GM23338 (cell line): ENCODE data around the gene TIMM17A. TPM values are rescaled to one million over a fixed set of nuclear protein-coding genes. Genes with fewer than 3 reads are reported as not detected.

Experiments
- ATAC-seq: fragments of 200-7000 bp; cut with Tn5 transposase; 3 replicates; pipeline ENCODE4 v1.9.1; 2020
- DNase-seq: peaks from one replicate; pipeline ENCODE4 v3.0.0-alpha.2; 2015; ENCODE audit warnings: low spot score
- H2AFZ ChIP-seq: fragments of 200-600 bp; sonication (generic); 2 replicates; pipeline ENCODE4 v1.8.0; 2016; ENCODE audit warnings: antibody characterized with exemption, mild to moderate bottlenecking, moderate library complexity
- H3F3A ChIP-seq: fragments of 200-600 bp; sonication (generic); replicated peaks from 2 replicates; pipeline ENCODE4 v1.8.0; 2017; ENCODE audit warnings: antibody characterized with exemption, mixed run types, low read depth
- H3K27ac ChIP-seq: fragments of 200-600 bp; sonication (generic); 2 replicates; pipeline ENCODE4 v1.6.1; 2016; ENCODE audit warnings: low read depth
- H3K27me3 ChIP-seq: fragments of 200-600 bp; sonication (generic); 2 replicates; pipeline ENCODE4 v1.8.0; 2016; ENCODE audit warnings: mild to moderate bottlenecking, mixed run types, moderate library complexity; ENCODE audit not compliant: insufficient read depth
- H3K36me3 ChIP-seq: fragments of 200-600 bp; sonication (generic); 2 replicates; pipeline ENCODE4 v1.8.0; 2016; ENCODE audit warnings: mild to moderate bottlenecking; ENCODE audit not compliant: insufficient read depth
- H3K4me1 ChIP-seq: fragments of 200-600 bp; sonication (generic); 2 replicates; pipeline ENCODE4 v1.8.0; 2016; ENCODE audit warnings: mild to moderate bottlenecking, moderate library complexity; ENCODE audit not compliant: insufficient read depth
- H3K4me2 ChIP-seq: fragments of 200-600 bp; sonication (generic); 2 replicates; pipeline ENCODE4 v1.7.1; 2017; ENCODE audit warnings: mixed run types
- H3K4me3 ChIP-seq: fragments of 200-600 bp; sonication (generic); 2 replicates; pipeline ENCODE4 v1.6.1; 2016; ENCODE audit warnings: mixed run types
- H3K79me2 ChIP-seq: fragments of 200-600 bp; sonication (generic); replicated peaks from 2 replicates; pipeline ENCODE4 v1.8.0; 2017; ENCODE audit warnings: mild to moderate bottlenecking; ENCODE audit not compliant: insufficient read depth
- H3K9me2 ChIP-seq: fragments of 200-600 bp; sonication (generic); 2 replicates; pipeline ENCODE4 v1.8.0; 2017; ENCODE audit not compliant: insufficient read depth
- H4K20me1 ChIP-seq: fragments of 200-600 bp; sonication (generic); replicated peaks from 2 replicates; pipeline ENCODE4 v1.8.0; 2017; ENCODE audit warnings: mild to moderate bottlenecking; ENCODE audit not compliant: insufficient read depth
- H3K27ac Mint-ChIP-seq: 2 replicates; pipeline ENCODE4 v1.8.0; 2020; ENCODE audit warnings: inconsistent platforms, mild to moderate bottlenecking, moderate library complexity, mixed read lengths
- H3K27me3 Mint-ChIP-seq: 3 replicates; pipeline ENCODE4 v1.8.0; 2022; ENCODE audit warnings: low read depth, mild to moderate bottlenecking, moderate library complexity, mixed read lengths, inconsistent platforms; ENCODE audit not compliant: insufficient read depth, poor library complexity
- H3K36me3 Mint-ChIP-seq: 3 replicates; pipeline ENCODE4 v1.8.0; 2021; ENCODE audit warnings: low read depth, mild to moderate bottlenecking, inconsistent platforms, moderate library complexity, mixed read lengths
- H3K4me1 Mint-ChIP-seq: 3 replicates; pipeline ENCODE4 v1.8.0; 2020; ENCODE audit warnings: mild to moderate bottlenecking, inconsistent platforms, mixed read lengths
- H3K4me3 Mint-ChIP-seq: 3 replicates; pipeline ENCODE4 v1.8.0; 2021; ENCODE audit warnings: moderate library complexity, mild to moderate bottlenecking, inconsistent platforms, mixed read lengths
- H3K9me3 Mint-ChIP-seq: 3 replicates; pipeline ENCODE4 v1.8.0; 2020; ENCODE audit warnings: moderate library complexity, mild to moderate bottlenecking, inconsistent platforms, mixed read lengths
- CREB1 ChIP-seq: fragments of 250-450 bp; sonication (Bioruptor Pico); IDR thresholded peaks from 2 replicates; pipeline ENCODE4 v1.5.0; 2020; ENCODE audit warnings: low read depth, mild to moderate bottlenecking, moderate library complexity
- EZH2 ChIP-seq: fragments of 200-600 bp; sonication (generic); IDR thresholded peaks from one replicate; pipeline ENCODE4 v1.8.0; 2017; ENCODE audit warnings: antibody characterized with exemption, mild to moderate bottlenecking, low read depth; ENCODE audit not compliant: unreplicated experiment
- EZH2phosphoT487 ChIP-seq: fragments of 200-600 bp; sonication (generic); IDR thresholded peaks from one replicate; pipeline ENCODE4 v1.8.1; 2018; ENCODE audit warnings: antibody characterized with exemption; ENCODE audit not compliant: unreplicated experiment
- JUNB ChIP-seq: IDR thresholded peaks from one replicate; pipeline ENCODE4 v1.6.1; 2016; ENCODE audit warnings: antibody characterized with exemption; ENCODE audit not compliant: unreplicated experiment
- NANOG ChIP-seq: IDR thresholded peaks from 2 replicates; pipeline ENCODE4 v1.6.1; 2016; ENCODE audit warnings: antibody characterized with exemption, borderline replicate concordance
- POLR2AphosphoS5 ChIP-seq: IDR thresholded peaks from 2 replicates; pipeline ENCODE4 v1.6.1; 2016; ENCODE audit warnings: antibody characterized with exemption, low read depth
- STAT1 ChIP-seq: IDR thresholded peaks from one replicate; pipeline ENCODE4 v1.6.1; 2016; ENCODE audit warnings: antibody characterized with exemption; ENCODE audit not compliant: unreplicated experiment
- ZNF114 ChIP-seq: fragments of 250-450 bp; sonication (Bioruptor Pico); IDR thresholded peaks from 2 replicates; pipeline ENCODE4 v1.5.0; 2020; ENCODE audit warnings: mild to moderate bottlenecking, moderate library complexity
- ZNF331 ChIP-seq: fragments of 250-450 bp; sonication (Bioruptor Pico); IDR thresholded peaks from 2 replicates; pipeline ENCODE4 v1.5.0; 2020; ENCODE audit warnings: low read depth, mild to moderate bottlenecking, moderate library complexity
- polyA plus RNA-seq: library from polyadenylated mRNA; unstranded; fragments of >200 nt; fragmentation: Nextera tagmentation; extraction: Ambion mirVana; gene quantifications from 2 replicates; pipeline ENCODE4 v1.2.1, GENCODE V29; 2016
- total RNA-seq: library from RNA; depleted of rRNA; stranded (reverse); fragments of >200 nt; shearing (Covaris generic); gene quantifications from 2 replicates; pipeline ENCODE4 v1.2.3, GENCODE V29; 2014
- TF ChIP-seq, protein P1 (sequence below): IDR thresholded peaks from 2 replicates; pipeline ENCODE4 v1.6.1; 2016; ENCODE audit warnings: antibody characterized with exemption
- TF ChIP-seq, protein P2 (sequence below): fragments of 250-450 bp; sonication (Bioruptor Pico); IDR thresholded peaks from 2 replicates; pipeline ENCODE4 v1.5.0; 2020; ENCODE audit warnings: mild to moderate bottlenecking, moderate library complexity
- TF ChIP-seq, protein P3 (sequence below), 2 experiments: fragments of 200-600 bp in 1 of 2; sonication (generic) in 1 of 2; conservative IDR thresholded peaks; 2 replicates each; pipeline versions ENCODE4 v1.5.1 to v1.6.1; 2016 to 2017; ENCODE audit warnings: antibody characterized with exemption in 2 of 2, low read depth in 2 of 2, mild to moderate bottlenecking in 2 of 2, moderate library complexity in 1 of 2
- TF ChIP-seq, protein P4 (sequence below): IDR thresholded peaks from one replicate; pipeline ENCODE4 v1.6.1; 2018; ENCODE audit warnings: antibody characterized with exemption; ENCODE audit not compliant: unreplicated experiment

The TIMM17A gene
- total and polyA plus RNA-seq, 2 experiments from 2014 or later = 38.5 to 60.0 TPM

DNA sequence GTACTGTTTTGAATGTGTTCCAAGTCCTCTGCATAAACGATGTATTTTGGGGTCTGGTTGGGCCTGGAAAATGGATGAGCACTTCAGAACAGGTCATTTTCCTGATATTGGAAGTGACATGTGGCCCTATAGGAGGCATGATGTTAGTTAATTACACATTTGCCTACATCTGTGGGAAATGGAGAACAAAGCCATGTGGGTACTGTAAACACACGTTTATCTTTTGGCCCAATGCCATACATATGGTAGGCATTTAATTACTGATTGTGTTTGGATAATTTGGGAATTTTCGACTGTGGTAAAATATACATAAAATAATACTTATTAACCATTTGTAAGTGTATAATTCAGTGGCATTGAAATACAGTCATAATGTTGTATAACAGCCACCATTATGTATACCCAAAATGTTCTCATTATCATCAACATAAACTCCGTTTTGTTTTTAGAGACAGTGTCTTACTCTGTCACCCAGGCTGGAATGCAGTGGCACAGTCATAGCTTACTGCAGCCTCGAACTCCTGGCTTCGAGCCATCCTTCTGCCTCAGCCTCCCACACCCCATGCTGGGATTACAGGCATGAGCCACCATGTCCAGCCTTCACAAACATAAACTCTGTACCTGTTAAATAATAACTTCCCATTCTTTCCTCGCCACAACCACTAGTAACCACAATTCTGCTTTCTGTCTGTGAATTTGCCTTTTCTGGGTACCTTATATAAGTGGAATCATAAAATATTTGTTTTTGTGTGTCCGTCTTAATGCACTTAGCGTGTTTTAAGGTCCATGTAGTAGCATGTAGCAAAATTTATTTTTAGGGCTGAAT lies 15.2 kb downstream of the TIMM17A start:
- H3K4me1 ChIP-seq = no peaks in the 10 kb centered on the region
- DNase-seq = no peak
- H3K4me2 ChIP-seq = no peak overlapping the region
- no peaks in the 10 kb centered on the region for H3K27me3 Mint-ChIP-seq
- H3K36me3 Mint-ChIP-seq = peaks cover 50% of the 10 kb centered on the region
- H3K9me3 Mint-ChIP-seq = no peaks in the 10 kb centered on the region
- peaks cover 38% of the 10 kb centered on the region for H3K36me3 ChIP-seq
- no peaks in the 10 kb centered on the region for H3K9me2 ChIP-seq
- H3F3A ChIP-seq = 0 out of 2 replicates have a peak, but pooled peaks cover 5% of the 10 kb centered on the region
- H3K4me1 Mint-ChIP-seq = no peaks in the 10 kb centered on the region
- H3K27ac Mint-ChIP-seq = no peak overlapping the region
- H3K79me2 ChIP-seq = 0 out of 2 replicates have a peak, but pooled peaks cover 5% of the 10 kb centered on the region
- H3K27me3 ChIP-seq = no peaks in the 10 kb centered on the region
- H3K4me3 ChIP-seq = no peak overlapping the region
- TF ChIP-seq, protein P1, sequence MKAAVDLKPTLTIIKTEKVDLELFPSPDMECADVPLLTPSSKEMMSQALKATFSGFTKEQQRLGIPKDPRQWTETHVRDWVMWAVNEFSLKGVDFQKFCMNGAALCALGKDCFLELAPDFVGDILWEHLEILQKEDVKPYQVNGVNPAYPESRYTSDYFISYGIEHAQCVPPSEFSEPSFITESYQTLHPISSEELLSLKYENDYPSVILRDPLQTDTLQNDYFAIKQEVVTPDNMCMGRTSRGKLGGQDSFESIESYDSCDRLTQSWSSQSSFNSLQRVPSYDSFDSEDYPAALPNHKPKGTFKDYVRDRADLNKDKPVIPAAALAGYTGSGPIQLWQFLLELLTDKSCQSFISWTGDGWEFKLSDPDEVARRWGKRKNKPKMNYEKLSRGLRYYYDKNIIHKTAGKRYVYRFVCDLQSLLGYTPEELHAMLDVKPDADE = no peak
- TF ChIP-seq ZNF114 (no peak), CREB1 (no peak), JUNB (no peak), EZH2 (no peak), NANOG (no peak), ZNF331 (CRISPR knock-in tag) (no peak), EZH2phosphoT487 (no peak), STAT1 (no peak), POLR2AphosphoS5 (no peak)
- TF ChIP-seq, protein P2, sequence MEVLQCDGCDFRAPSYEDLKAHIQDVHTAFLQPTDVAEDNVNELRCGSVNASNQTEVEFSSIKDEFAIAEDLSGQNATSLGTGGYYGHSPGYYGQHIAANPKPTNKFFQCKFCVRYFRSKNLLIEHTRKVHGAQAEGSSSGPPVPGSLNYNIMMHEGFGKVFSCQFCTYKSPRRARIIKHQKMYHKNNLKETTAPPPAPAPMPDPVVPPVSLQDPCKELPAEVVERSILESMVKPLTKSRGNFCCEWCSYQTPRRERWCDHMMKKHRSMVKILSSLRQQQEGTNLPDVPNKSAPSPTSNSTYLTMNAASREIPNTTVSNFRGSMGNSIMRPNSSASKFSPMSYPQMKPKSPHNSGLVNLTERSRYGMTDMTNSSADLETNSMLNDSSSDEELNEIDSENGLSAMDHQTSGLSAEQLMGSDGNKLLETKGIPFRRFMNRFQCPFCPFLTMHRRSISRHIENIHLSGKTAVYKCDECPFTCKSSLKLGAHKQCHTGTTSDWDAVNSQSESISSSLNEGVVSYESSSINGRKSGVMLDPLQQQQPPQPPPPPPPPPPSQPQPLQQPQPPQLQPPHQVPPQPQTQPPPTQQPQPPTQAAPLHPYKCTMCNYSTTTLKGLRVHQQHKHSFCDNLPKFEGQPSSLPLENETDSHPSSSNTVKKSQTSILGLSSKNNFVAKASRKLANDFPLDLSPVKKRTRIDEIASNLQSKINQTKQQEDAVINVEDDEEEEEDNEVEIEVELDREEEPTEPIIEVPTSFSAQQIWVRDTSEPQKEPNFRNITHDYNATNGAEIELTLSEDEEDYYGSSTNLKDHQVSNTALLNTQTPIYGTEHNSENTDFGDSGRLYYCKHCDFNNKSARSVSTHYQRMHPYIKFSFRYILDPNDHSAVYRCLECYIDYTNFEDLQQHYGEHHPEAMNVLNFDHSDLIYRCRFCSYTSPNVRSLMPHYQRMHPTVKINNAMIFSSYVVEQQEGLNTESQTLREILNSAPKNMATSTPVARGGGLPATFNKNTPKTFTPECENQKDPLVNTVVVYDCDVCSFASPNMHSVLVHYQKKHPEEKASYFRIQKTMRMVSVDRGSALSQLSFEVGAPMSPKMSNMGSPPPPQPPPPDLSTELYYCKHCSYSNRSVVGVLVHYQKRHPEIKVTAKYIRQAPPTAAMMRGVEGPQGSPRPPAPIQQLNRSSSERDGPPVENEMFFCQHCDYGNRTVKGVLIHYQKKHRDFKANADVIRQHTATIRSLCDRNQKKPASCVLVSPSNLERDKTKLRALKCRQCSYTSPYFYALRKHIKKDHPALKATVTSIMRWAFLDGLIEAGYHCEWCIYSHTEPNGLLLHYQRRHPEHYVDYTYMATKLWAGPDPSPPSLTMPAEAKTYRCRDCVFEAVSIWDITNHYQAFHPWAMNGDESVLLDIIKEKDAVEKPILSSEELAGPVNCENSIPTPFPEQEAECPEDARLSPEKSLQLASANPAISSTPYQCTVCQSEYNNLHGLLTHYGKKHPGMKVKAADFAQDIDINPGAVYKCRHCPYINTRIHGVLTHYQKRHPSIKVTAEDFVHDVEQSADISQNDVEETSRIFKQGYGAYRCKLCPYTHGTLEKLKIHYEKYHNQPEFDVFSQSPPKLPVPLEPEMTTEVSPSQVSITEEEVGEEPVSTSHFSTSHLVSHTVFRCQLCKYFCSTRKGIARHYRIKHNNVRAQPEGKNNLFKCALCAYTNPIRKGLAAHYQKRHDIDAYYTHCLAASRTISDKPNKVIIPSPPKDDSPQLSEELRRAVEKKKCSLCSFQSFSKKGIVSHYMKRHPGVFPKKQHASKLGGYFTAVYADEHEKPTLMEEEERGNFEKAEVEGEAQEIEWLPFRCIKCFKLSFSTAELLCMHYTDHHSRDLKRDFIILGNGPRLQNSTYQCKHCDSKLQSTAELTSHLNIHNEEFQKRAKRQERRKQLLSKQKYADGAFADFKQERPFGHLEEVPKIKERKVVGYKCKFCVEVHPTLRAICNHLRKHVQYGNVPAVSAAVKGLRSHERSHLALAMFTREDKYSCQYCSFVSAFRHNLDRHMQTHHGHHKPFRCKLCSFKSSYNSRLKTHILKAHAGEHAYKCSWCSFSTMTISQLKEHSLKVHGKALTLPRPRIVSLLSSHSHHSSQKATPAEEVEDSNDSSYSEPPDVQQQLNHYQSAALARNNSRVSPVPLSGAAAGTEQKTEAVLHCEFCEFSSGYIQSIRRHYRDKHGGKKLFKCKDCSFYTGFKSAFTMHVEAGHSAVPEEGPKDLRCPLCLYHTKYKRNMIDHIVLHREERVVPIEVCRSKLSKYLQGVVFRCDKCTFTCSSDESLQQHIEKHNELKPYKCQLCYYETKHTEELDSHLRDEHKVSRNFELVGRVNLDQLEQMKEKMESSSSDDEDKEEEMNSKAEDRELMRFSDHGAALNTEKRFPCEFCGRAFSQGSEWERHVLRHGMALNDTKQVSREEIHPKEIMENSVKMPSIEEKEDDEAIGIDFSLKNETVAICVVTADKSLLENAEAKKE = no peak
- TF ChIP-seq, protein P3, sequence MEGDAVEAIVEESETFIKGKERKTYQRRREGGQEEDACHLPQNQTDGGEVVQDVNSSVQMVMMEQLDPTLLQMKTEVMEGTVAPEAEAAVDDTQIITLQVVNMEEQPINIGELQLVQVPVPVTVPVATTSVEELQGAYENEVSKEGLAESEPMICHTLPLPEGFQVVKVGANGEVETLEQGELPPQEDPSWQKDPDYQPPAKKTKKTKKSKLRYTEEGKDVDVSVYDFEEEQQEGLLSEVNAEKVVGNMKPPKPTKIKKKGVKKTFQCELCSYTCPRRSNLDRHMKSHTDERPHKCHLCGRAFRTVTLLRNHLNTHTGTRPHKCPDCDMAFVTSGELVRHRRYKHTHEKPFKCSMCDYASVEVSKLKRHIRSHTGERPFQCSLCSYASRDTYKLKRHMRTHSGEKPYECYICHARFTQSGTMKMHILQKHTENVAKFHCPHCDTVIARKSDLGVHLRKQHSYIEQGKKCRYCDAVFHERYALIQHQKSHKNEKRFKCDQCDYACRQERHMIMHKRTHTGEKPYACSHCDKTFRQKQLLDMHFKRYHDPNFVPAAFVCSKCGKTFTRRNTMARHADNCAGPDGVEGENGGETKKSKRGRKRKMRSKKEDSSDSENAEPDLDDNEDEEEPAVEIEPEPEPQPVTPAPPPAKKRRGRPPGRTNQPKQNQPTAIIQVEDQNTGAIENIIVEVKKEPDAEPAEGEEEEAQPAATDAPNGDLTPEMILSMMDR (conservative IDR thresholded peaks at IDR 0.05; ENCODE audit: low read depth in 2 of 2) = no peak
- TF ChIP-seq, protein P4, sequence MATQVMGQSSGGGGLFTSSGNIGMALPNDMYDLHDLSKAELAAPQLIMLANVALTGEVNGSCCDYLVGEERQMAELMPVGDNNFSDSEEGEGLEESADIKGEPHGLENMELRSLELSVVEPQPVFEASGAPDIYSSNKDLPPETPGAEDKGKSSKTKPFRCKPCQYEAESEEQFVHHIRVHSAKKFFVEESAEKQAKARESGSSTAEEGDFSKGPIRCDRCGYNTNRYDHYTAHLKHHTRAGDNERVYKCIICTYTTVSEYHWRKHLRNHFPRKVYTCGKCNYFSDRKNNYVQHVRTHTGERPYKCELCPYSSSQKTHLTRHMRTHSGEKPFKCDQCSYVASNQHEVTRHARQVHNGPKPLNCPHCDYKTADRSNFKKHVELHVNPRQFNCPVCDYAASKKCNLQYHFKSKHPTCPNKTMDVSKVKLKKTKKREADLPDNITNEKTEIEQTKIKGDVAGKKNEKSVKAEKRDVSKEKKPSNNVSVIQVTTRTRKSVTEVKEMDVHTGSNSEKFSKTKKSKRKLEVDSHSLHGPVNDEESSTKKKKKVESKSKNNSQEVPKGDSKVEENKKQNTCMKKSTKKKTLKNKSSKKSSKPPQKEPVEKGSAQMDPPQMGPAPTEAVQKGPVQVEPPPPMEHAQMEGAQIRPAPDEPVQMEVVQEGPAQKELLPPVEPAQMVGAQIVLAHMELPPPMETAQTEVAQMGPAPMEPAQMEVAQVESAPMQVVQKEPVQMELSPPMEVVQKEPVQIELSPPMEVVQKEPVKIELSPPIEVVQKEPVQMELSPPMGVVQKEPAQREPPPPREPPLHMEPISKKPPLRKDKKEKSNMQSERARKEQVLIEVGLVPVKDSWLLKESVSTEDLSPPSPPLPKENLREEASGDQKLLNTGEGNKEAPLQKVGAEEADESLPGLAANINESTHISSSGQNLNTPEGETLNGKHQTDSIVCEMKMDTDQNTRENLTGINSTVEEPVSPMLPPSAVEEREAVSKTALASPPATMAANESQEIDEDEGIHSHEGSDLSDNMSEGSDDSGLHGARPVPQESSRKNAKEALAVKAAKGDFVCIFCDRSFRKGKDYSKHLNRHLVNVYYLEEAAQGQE = no peak
- no peak overlapping the region for H2AFZ ChIP-seq
- no peak for ATAC-seq
- H3K4me3 Mint-ChIP-seq = no peak overlapping the region
- H3K27ac ChIP-seq = no peak overlapping the region
- peaks cover 16% of the 10 kb centered on the region for H4K20me1 ChIP-seq
